Neural cell (in vitro differentiated cells): ENCODE measurements around the gene STAT2.

Experiments
- CTCF ChIP-seq: fragments of 450-650 bp; IDR thresholded peaks from 2 replicates; pipeline ENCODE4 v1.5.1; 2014; ENCODE audit warnings: antibody characterized with exemption, mild to moderate bottlenecking, moderate library complexity; ENCODE audit not compliant: poor library complexity, severe bottlenecking
- EP300 ChIP-seq: fragments of 450-650 bp; conservative IDR thresholded peaks from 2 replicates; pipeline ENCODE4 v1.6.1; 2014; ENCODE audit warnings: antibody characterized with exemption, mild to moderate bottlenecking, moderate library complexity; ENCODE audit not compliant: poor library complexity, severe bottlenecking
- EZH2 ChIP-seq: fragments of 200-600, 300-800 bp; shearing (Covaris generic), sonication (generic); IDR thresholded peaks from 2 replicates; pipeline ENCODE4 v1.6.1; 2014; ENCODE audit warnings: antibody characterized with exemption, low read length, borderline replicate concordance, mild to moderate bottlenecking; ENCODE audit not compliant: insufficient read depth, poor library complexity, severe bottlenecking
- POLR2AphosphoS5 ChIP-seq: IDR thresholded peaks from 2 replicates; pipeline ENCODE4 v1.6.1; 2012
- RAD21 ChIP-seq: fragments of 450-650 bp; conservative IDR thresholded peaks from 2 replicates; pipeline ENCODE4 v1.6.1; 2014; ENCODE audit warnings: antibody characterized with exemption, mild to moderate bottlenecking, moderate library complexity
- REST ChIP-seq: IDR thresholded peaks from 2 replicates; pipeline ENCODE4 v1.6.1; 2012; ENCODE audit warnings: borderline replicate concordance
- TAF1 ChIP-seq: IDR thresholded peaks from 2 replicates; pipeline ENCODE4 v1.6.1; 2012; ENCODE audit warnings: low read depth

GRCh38 chr12:56317675-56318074 is 42.2 kb downstream of the STAT2 start:
- TF ChIP-seq POLR2AphosphoS5 (no peak), CTCF (no peak), EZH2 (no peak), EP300 (no peak), TAF1 (no peak), RAD21 (no peak), REST (no peak)
